ENCODE data around the gene FHOD3. TPM values are rescaled to one million over a fixed set of nuclear protein-coding genes. Genes with fewer than 3 reads are reported as not detected.

The FHOD3 gene
- total and polyA plus RNA-seq, 2 of the 4 experiments (the other 2 are of a cell fraction) = 14.6 to 16.0 TPM

DNA sequence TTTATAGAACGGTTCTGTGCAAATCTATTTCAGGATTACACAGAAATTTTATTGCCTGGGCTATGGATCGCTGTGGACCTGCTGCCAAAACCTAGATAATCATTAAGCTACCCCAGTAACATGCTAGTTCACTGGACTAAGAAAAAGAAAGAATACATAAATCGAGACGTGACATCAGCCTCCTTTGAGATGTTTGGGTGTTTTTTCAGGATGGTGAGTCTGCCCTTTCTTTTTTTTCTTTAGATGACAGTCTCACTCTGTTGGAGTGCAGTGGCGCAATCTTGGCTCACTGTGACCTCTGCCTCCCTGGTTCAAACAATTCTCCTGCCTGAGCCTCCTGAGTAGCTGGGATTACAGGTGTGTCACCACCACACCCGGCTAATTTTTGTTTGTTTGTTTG lies 52.0 kb downstream of the FHOD3 start:
- intact Hi-C loops (cut with micrococcal nuclease) = no loop called here
- Histone ChIP-seq H2AK9ac (replicated peaks; ENCODE audit: low read depth, low read length, poor library complexity) (no peak overlapping the region), H3K79me1 (ENCODE audit: low read depth in 1 of 2, low read length in 2 of 2) (peaks cover 9 to 41% of the 10 kb centered on the region in 2 experiments; a peak in 3 of 4 replicates), H2BK20ac (ENCODE audit: low read depth, low read length) (no peak overlapping the region), H3K27me3 (ENCODE audit: control insufficient read depth, insufficient read depth, low read length) (no peaks in the 10 kb centered on the region), H2BK5ac (ENCODE audit: low read depth, low read length, poor library complexity, severe bottlenecking) (no peak overlapping the region), H3K23ac (ENCODE audit: low read depth, low read length) (no peak overlapping the region), H3K18ac (ENCODE audit: low read depth, low read length) (no peak overlapping the region), H3K9ac (ENCODE audit: low read depth, low read length) (no peak overlapping the region), H3K4ac (ENCODE audit: low read depth, low read length) (no peak overlapping the region), H3K9me3 (ENCODE audit: control insufficient read depth, insufficient read depth, low read length) (no peaks in the 10 kb centered on the region), H4K8ac (ENCODE audit: low read depth in 2 of 2, low read length in 2 of 2) (no peak overlapping the region), H3K9me1 (ENCODE audit: insufficient read depth, low read length) (peaks cover 10% of the 10 kb centered on the region), H2BK120ac (ENCODE audit: low read depth, low read length) (no peak overlapping the region), H3K27ac (ENCODE audit: insufficient read depth, low read length) (no peak overlapping the region), H4K5ac (ENCODE audit: low read depth, low read length) (no peak overlapping the region), H3K4me2 (ENCODE audit: low read depth, low read length) (no peak overlapping the region), H3K56ac (ENCODE audit: extremely low read depth, insufficient read depth, low read length) (no peak overlapping the region), H3K14ac (replicated peaks; ENCODE audit: low read depth, low read length) (no peak overlapping the region), H2AFZ (replicated peaks; ENCODE audit: low read length, poor library complexity) (no peak overlapping the region), H3K4me3 (ENCODE audit: insufficient read depth, low read depth, low read length) (no peak overlapping the region), H3K36me3 (ENCODE audit: control insufficient read depth, insufficient read depth, low read length) (no peaks in the 10 kb centered on the region), H2AK5ac (ENCODE audit: low read depth, low read length) (no peak overlapping the region), H2BK15ac (ENCODE audit: low read depth, low read length) (no peak overlapping the region), H4K20me1 (ENCODE audit: insufficient read depth, low read length) (no peaks in the 10 kb centered on the region), H3K4me1 (ENCODE audit: control insufficient read depth, insufficient read depth, low read length) (peaks cover 7% of the 10 kb centered on the region), H4K91ac (ENCODE audit: insufficient read depth, low read depth, low read length) (no peak overlapping the region)
- dilution Hi-C loops (cut with HindIII; ENCODE audit: low sequenced_read_pairs, unreplicated experiment) = no loop called here
- TF ChIP-seq RAD21 (IDR thresholded peaks at IDR 0.05; ENCODE audit: low read length) (no peak), CEBPB (IDR thresholded peaks at IDR 0.05; ENCODE audit: low read depth, low read length) (peak; percentile 70)
- ChIA-PET POLR2A (ENCODE audit: unreplicated experiment) (no interaction called here), CTCF (no interaction called here)
- DNase-seq (peak; percentile 8), ATAC-seq (ENCODE audit: low read depth) (no peak; the same call in 1 of the 2 replicates)
- in situ Hi-C loops (cut with MboI; ENCODE audit: low sequenced_read_pairs) = no loop called here
- no CpG with 5 or more reads among the region's 6 CpGs for WGBS, 2 experiments (ENCODE audit: extremely low coverage in 2 of 2, insufficient read length in 1 of 2)
- no TSS peak for BruUV-seq (replicated peaks)

All from IMR-90 (cell line).